HG02759 (cell line): Measurements from ENCODE around the gene LINC00305.

Source experiments
- ATAC-seq: cut with Tn5 transposase; IDR thresholded peaks from one replicate; pipeline ENCODE4 v1.9.1; 2021; ENCODE audit warnings: mild to moderate bottlenecking, moderate library complexity; ENCODE audit not compliant: unreplicated experiment

Gene LINC00305

GRCh38 chr18:64116571-64117175 lies 32.2 kb downstream of the LINC00305 start:
- no peak for ATAC-seq

- ATAC-seq: no peak
Observed at GRCh38 chr18:64115881-64116280, 33.0 kb downstream of the LINC00305 start.

GRCh38 chr18:64111950-64112349 lies 36.9 kb downstream of the LINC00305 start:
- ATAC-seq: no peak

- ATAC-seq: no peak
Observed at GRCh38 chr18:64110692-64111480, 38.0 kb downstream of the LINC00305 start.

- ATAC-seq: no peak
Observed at GRCh38 chr18:64103986-64104385, 44.9 kb downstream of the LINC00305 start.

GRCh38 chr18:64100116-64100922 lies 48.6 kb downstream of the LINC00305 start:
- peak; percentile 75 for ATAC-seq

- ATAC-seq: peak; percentile 37
Observed at GRCh38 chr18:64099244-64099643, 49.6 kb downstream of the LINC00305 start.

- no peak for ATAC-seq
Observed at GRCh38 chr18:64097497-64097896, 51.4 kb downstream of the LINC00305 start.

- no peak for ATAC-seq
Observed at GRCh38 chr18:64095056-64095455, 53.8 kb downstream of the LINC00305 start.

- no peak for ATAC-seq
Observed at GRCh38 chr18:64094210-64094609, 54.7 kb downstream of the LINC00305 start.

- ATAC-seq: peak; percentile 64
Observed at GRCh38 chr18:64091526-64091925, 57.4 kb downstream of the LINC00305 start.

- peak; percentile 56 for ATAC-seq
Observed at GRCh38 chr18:64090876-64091275, 58.0 kb downstream of the LINC00305 start.

- ATAC-seq: no peak
Observed at GRCh38 chr18:64083916-64084315, 65.0 kb downstream of the LINC00305 start.

- ATAC-seq: no peak
Observed at GRCh38 chr18:64082513-64082912, 66.4 kb downstream of the LINC00305 start.

GRCh38 chr18:64082054-64082453 lies 66.8 kb downstream of the LINC00305 start:
- no peak for ATAC-seq

GRCh38 chr18:64073971-64074370 lies 74.9 kb downstream of the LINC00305 start:
- no peak for ATAC-seq

GRCh38 chr18:64055019-64055418 lies 93.9 kb downstream of the LINC00305 start:
- ATAC-seq: no peak

- no peak for ATAC-seq
Observed at GRCh38 chr18:64053246-64053645, 95.6 kb downstream of the LINC00305 start.

GRCh38 chr18:64052772-64053171 lies 96.1 kb downstream of the LINC00305 start:
- ATAC-seq: no peak

GRCh38 chr18:64044616-64045015 lies 104.3 kb downstream of the LINC00305 start:
- ATAC-seq: no peak

- ATAC-seq: no peak
Observed at GRCh38 chr18:64042728-64043358, 106.0 kb downstream of the LINC00305 start.
